Astrocyte (in vitro differentiated cells and primary cell): Measurements from ENCODE around the gene EXOC4.

Experiments used
- CTCF ChIP-seq: IDR thresholded peaks from 2 replicates; pipeline ENCODE4 v1.5.1; 2011; ENCODE audit warnings: low read depth, mild to moderate bottlenecking, inconsistent platforms, low read length, moderate library complexity; ENCODE audit not compliant: insufficient read depth
- EZH2 ChIP-seq: IDR thresholded peaks from 2 replicates; pipeline ENCODE4 v1.6.1; 2012; ENCODE audit warnings: mild to moderate bottlenecking, low read length, inconsistent platforms; ENCODE audit not compliant: insufficient read depth

DNA sequence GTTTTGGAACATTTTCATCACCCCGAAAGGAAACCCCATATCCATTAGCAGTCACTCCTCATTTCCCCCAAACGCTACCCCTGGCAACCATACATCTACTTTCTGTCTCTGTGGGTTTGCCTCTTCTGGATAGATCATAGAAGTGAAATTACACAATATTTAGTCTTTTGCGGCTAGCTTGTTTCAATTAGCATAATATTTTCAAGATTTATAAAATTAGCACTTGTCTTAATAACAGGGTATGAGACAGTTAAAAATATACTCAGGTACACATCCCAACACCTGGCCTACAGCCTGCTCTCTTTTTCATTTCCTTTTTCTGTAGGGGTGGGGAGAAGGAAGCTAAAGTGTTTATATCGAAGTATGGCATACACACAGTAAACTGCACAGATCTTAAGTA is 792.8 kb downstream of the EXOC4 start:
- TF ChIP-seq CTCF (no peak), EZH2 (no peak)
